A549 (cell line): Measurements from ENCODE around the gene ZCCHC10.

Experiments
- TF ChIP-seq, protein P1 (sequence below): fragments of >200 bp; sonication (Bioruptor Twin); formaldehyde crosslinking; IDR thresholded peaks from 3 replicates; pipeline ENCODE4 v1.5.1; 2016
- TF ChIP-seq, protein P2 (sequence below): IDR thresholded peaks from 2 replicates; pipeline ENCODE4 v1.6.1; 2012

GRCh38 chr5:132953710-132954109, 72.6 kb downstream of the ZCCHC10 start:
- TF ChIP-seq, protein P1, sequence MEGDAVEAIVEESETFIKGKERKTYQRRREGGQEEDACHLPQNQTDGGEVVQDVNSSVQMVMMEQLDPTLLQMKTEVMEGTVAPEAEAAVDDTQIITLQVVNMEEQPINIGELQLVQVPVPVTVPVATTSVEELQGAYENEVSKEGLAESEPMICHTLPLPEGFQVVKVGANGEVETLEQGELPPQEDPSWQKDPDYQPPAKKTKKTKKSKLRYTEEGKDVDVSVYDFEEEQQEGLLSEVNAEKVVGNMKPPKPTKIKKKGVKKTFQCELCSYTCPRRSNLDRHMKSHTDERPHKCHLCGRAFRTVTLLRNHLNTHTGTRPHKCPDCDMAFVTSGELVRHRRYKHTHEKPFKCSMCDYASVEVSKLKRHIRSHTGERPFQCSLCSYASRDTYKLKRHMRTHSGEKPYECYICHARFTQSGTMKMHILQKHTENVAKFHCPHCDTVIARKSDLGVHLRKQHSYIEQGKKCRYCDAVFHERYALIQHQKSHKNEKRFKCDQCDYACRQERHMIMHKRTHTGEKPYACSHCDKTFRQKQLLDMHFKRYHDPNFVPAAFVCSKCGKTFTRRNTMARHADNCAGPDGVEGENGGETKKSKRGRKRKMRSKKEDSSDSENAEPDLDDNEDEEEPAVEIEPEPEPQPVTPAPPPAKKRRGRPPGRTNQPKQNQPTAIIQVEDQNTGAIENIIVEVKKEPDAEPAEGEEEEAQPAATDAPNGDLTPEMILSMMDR = no peak
- TF ChIP-seq, protein P2, sequence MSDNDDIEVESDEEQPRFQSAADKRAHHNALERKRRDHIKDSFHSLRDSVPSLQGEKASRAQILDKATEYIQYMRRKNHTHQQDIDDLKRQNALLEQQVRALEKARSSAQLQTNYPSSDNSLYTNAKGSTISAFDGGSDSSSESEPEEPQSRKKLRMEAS = no peak
